SK-N-SH treated with all-trans-retinoic acid at 6 μM for 48 hours (cell line): ENCODE results near the gene BLOC1S6.

Source experiments
- BACH2 ChIP-seq: fragments of 250-450 bp; sonication (Bioruptor Pico); IDR thresholded peaks from 2 replicates; pipeline ENCODE4 v1.9.0; 2021; ENCODE audit warnings: mild to moderate bottlenecking, borderline replicate concordance
- CREB5 ChIP-seq: fragments of 250-450 bp; sonication (Bioruptor Pico); IDR thresholded peaks from 2 replicates; pipeline ENCODE4 v1.5.1; 2020; ENCODE audit warnings: low read depth, mild to moderate bottlenecking, moderate library complexity
- CSRNP3 ChIP-seq: fragments of 250-450 bp; sonication (Bioruptor Pico); IDR thresholded peaks from 2 replicates; pipeline ENCODE4 v1.5.1; 2021; ENCODE audit warnings: mild to moderate bottlenecking, moderate library complexity
- PATZ1 ChIP-seq: fragments of 250-450 bp; sonication (Bioruptor Pico); IDR thresholded peaks from 2 replicates; pipeline ENCODE4 v1.8.0; 2020; ENCODE audit warnings: mild to moderate bottlenecking, moderate library complexity, borderline replicate concordance
- POU6F1 ChIP-seq: fragments of 250-450 bp; sonication (Bioruptor Pico); IDR thresholded peaks from 2 replicates; pipeline ENCODE4 v1.8.0; 2021; ENCODE audit warnings: low read depth, mild to moderate bottlenecking, moderate library complexity, borderline replicate concordance
- PPARA ChIP-seq: fragments of 250-450 bp; sonication (Bioruptor Pico); IDR thresholded peaks from 2 replicates; pipeline ENCODE4 v1.5.0; 2020; ENCODE audit warnings: mild to moderate bottlenecking, borderline replicate concordance
- ZNF8 ChIP-seq: fragments of 450-650 bp; formaldehyde crosslinking; IDR thresholded peaks from 2 replicates; pipeline ENCODE4 v1.5.0; 2020; ENCODE audit warnings: mild to moderate bottlenecking, moderate library complexity

GRCh38 chr15:45641999-45642932 lies 55.1 kb downstream of the BLOC1S6 start:
- no peak for TF ChIP-seq BACH2 (CRISPR knock-in tag)
- no peak for TF ChIP-seq ZNF8 (CRISPR knock-in tag)
- no peak for TF ChIP-seq POU6F1 (CRISPR knock-in tag)
- TF ChIP-seq CSRNP3 (CRISPR knock-in tag), result no peak
- TF ChIP-seq PPARA (CRISPR knock-in tag), result no peak
- TF ChIP-seq CREB5 (CRISPR knock-in tag), result no peak
- no peak for TF ChIP-seq PATZ1 (CRISPR knock-in tag)
